HG02870 (cell line): Measurements from ENCODE around the gene CAPSL.
A peak's percentile ranks its signal among the peaks of the same experiment; 100 is the strongest.
"Not testable (repeated sequence)": the region's sequence is repeated elsewhere in the genome, so short reads cannot be mapped to it uniquely, and the experiment has no call there.

ENCODE experiments used
- ATAC-seq: cut with Tn5 transposase; IDR thresholded peaks from one replicate; pipeline ENCODE4 v1.9.1; 2021; ENCODE audit warnings: mild to moderate bottlenecking, moderate library complexity; ENCODE audit not compliant: unreplicated experiment

CAPSL gene

DNA sequence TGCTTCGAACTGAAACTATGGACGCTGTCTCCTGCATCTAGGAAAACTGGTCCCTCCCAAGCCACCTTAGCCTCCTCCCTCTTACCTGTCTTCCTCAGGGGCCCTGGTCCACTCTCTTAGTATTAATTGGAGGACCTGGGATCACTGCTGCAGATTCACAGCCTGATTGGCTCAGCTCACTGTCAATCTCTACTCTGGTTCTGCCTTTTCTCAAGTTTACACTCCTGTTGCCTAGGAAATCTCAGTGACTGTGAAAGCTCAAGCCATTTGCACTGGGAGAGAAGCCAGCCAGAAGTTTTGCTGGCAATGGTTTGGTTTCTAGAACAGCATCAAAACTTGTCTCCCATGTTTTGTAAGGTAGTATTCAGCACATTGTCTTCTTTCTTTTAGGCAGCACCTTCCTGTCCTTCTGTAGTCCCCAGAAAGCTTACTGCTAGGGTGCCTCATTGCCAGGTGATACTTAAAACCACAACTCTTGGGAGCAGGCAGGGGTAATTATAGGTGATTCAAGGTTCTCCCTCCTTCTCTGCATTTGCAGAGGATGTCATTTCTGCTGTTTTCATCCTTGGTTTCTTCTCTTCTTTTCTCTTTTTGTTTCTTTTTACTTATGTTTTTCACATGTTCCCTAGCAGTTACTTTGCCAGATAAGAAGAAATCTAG is at the start of gene CAPSL:
CAPSL (minus strand) TSS at position 55 of the 660 bp plus-strand sequence. CDS start 17,502 bp downstream, outside the sequence.
- ATAC-seq: peak; percentile 48

DNA sequence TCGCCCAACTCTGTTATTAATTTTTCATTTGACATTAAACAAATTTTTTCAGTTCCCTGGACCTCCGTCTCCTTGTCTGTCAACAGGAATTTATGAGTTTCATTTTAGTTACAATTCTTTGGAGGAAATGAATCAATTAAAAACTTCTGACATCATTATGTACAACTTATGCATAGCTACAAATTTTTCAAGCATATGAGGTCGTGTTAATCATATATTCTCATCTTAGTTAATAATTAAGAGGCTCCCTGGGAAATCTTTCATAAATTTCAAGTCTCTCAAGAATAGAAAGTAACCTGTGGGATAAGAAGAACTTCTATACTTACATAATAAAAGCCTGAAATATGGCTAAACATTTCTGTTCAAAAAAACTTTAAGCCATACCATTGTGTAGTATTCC is 49.4 kb upstream of the CAPSL start:
- ATAC-seq: no peak

DNA sequence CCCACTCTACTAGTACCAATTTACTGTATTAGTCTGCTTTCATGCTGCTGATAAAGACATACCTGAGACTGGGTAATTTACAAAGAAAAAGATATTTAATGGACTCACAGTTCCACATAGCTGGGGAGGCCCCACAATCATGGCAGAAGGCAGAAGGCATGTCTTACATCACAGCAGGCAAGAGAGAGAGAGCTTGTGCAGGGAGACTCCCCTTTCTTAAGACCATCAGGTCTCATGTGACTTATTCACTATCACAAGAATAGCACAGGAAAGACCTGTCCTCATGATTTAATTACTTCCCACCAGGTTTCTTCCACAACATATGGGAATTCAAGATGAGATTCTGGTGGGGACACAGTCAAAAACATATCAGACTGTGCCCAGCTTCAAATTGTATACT is 41.3 kb upstream of the CAPSL start:
- no peak for ATAC-seq

- not testable (repeated sequence) for ATAC-seq
Observed at GRCh38 chr5:35976859-35977258, 38.4 kb upstream of the CAPSL start.

DNA sequence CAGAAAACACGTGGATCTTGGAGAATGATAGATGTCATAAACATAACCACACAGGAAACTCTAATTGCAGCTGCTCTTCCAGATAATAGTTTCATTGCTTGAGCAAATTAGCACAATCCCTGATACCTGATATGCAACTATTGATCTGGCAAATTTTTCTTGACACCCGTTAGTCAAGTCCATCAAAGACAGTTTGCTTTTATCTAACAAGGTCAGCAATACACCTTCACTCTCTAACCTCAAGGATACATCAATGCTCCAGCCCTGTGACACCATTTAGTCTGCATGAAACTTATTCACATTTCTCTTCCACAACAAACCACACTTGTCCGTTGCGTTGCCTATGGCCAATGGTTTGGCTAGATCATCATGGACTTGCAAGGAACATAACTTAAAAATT is 36.1 kb upstream of the CAPSL start:
- ATAC-seq: no peak

DNA sequence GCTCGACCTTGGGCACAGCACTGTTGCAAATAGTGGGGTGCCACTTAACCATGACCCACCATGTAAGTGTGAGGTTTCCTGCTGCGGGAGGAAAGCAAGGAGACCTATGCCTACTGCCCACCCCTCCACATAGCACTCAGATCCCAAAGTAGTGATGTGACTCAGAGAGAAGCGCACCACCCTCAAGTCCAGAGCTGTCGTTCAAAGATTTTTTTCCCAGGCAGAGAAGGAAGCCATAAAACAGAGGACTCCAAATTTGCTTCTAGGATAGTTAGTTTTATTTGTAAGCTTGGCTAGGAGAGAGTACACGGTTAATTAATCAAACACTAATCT is 33.4 kb upstream of the CAPSL start:
- ATAC-seq: no peak

DNA sequence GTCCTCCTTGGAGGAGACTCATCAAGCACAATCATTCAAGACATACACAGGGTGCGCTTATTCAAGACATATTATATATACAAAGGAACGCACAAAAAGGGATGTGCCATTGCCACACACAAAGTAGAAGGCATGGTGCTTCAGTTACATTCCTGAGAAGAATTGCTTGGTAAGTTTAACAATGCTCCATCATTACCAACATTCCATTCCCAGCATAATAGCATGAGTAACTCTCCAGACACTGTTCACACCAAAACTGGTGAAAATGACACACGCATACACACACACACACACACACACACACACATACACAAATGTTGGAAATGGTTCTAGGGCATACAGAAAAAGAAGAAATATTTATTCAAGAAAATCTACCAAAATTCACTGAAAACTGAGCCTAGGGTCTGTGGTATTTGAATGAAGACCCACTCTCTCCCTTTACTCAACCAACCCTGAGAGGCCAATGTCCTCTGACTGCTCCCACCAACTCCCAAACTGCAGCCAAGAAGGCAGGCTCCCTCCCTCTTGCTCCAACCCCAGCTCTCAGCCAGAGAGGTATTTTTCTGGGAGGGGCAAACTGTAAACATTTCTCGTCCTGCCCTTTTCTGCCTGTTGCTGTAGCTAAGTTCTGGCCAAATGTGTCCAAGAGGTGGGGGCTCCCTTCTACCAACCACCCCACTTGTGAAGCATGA is 32.9 kb upstream of the CAPSL start:
- no peak for ATAC-seq

DNA sequence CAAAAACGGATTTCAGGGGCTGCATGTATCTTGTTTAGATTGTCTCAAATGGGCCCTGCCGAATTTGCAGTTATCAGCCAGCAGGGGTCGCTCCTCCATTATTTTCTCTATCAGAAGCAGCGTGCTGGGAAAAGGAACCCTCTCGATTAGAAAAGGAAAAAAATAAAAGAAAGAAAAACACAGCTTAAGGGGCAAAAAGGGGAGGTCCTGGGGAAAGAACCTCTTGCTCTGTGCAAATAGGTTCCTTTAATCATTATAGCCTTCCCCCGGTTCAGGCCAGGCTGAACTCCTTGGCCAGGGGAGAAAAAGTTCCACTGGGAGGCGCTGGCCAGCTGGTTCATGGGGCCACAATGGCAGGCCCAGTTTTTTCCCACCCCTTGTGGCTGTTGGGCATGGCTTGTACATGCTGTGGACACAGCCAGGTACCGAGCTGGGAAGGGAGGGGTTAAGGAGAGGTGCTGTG is 25.0 kb upstream of the CAPSL start:
- ATAC-seq: no peak

DNA sequence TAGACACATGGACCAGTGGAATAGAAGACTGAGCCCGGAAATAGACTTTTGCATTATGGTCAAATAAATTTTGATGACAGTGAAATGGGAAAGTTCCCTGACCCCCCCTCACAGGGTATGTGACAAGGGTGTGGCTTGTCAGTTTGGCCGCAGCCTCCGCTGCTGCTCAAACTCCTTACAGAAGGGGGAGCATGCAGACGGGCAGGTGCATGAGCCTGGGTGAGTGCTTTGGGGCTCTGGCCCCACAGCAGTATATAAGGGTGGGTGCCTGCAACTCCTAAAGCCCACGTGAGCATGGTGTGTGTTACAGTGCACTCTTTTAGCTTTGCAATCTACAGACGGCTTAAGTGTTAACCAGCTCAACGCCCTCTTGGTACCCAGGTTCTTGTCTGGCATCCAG is 21.9 kb upstream of the CAPSL start:
- ATAC-seq: no peak

GRCh38 chr5:35956429-35956828 is 18.0 kb upstream of the CAPSL start:
- ATAC-seq: no peak

- ATAC-seq: no peak
Observed at GRCh38 chr5:35954175-35954574, 15.8 kb upstream of the CAPSL start.

- no peak for ATAC-seq
Observed at GRCh38 chr5:35947085-35947484, 8.7 kb upstream of the CAPSL start.

DNA sequence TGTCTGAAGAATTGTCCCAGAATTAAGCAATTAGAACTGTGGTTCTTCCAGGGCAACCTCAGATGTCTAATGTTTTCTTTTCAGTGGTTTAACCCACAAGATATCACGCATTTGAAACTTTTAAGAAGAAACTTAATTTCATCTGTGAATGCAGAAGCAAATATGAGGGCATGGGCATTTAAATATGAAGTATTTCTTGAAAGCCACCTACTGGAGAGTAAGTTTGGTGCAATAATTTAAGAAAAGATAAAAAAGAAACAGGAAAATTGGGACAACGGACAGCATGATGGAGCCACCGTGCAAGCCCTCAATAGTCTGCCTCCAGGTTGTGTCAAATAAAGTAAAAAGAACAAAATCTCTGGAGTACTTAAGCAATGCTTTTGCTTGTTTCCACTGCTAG is 1.2 kb upstream of the CAPSL start:
- ATAC-seq: no peak

DNA sequence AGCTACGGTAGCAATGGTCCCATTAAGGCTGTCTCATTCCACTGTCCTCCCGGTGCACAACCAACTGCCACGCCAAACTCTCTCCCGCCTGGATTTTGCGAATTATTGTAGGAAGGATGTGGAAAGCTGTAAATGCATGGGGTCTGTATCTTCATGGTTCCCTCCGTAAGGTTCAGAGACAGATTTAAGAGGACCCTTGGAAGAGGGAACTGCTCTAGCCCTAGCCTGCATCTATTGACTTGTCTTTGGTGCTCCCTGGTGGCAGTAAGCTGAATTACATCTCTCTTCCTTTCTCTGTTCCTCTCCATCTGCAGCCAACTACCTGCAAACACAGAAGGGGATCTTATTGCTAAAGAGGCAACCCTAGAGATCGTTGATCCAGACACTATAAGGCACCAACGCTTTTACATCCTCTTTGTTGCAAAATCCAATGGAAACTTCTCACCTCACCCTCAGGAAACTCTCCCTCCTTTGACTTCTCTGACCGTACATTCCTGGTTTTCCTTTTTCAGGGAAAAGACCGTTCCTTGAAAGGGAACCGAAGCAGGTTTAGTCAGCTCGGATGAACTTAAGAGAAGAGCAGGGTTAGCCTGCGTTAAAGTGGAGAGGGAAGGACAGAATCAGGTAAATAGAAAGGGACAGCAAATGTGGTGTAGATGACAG is 11.9 kb downstream of the CAPSL start:
- ATAC-seq: no peak

- ATAC-seq: peak; percentile 83
Observed at GRCh38 chr5:35924950-35925722, 13.3 kb downstream of the CAPSL start.

GRCh38 chr5:35924122-35924949 is 14.1 kb downstream of the CAPSL start:
- ATAC-seq: no peak

DNA sequence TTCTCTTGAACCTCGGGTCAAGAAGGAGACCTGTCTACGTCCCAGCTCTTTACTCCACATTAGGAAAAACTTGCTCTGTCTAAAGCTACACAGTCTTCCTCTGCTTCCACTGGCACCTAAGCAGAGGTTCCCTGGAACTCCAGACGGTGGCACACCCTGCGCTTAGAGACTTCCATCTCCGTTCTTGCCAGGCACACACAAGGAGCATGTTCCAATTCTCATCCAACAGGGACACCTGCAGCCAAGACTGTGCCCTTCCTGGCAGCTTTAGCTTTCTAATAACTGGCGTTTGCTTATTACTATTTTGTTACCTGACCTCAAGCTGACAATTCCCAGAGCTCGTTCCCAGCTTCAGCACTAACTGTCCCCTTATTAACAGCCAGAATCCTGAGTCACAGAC is 16.0 kb downstream of the CAPSL start:
- ATAC-seq: no peak

GRCh38 chr5:35921930-35922329 is 16.5 kb downstream of the CAPSL start:
- no peak for ATAC-seq

- no peak for ATAC-seq
Observed at GRCh38 chr5:35920890-35921289, 17.5 kb downstream of the CAPSL start.

DNA sequence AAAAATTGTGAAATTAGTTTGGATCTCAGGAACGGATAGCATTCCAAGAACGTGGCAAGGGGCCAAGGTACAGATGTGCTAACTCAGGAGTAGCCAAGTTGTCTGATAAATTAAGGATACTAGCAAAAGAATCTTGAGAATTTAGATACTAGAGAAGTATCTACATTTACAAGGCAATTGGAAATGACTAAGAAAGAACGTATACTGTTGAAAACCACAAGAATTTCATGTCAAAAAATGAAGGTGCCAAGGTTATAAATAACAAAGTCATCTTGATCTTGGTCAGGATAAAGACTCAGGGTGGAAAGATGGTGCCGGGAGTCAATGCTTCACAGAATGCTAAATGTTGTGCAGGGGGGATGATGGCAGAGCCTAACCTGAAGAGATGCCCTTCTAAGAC is 19.2 kb downstream of the CAPSL start:
- ATAC-seq: no peak

DNA sequence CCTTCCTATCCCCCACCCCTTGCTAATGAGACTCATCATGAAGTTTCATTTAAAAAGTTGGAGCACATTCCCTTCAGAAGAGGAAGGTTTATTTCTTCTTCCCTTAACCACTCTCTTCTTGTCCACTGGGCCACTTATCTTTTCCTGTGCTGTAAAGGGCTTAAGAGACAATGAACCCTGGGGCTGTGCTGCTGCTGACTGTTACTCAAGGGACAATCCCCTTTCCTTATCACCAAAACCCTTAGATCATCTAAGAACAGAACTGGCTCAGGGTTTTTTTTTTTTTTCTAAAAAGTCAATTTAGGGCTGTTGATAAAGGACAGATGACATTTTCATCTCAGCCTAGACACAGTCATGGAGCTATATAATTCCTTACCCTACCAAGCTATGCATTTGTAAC is 29.6 kb downstream of the CAPSL start:
- no peak for ATAC-seq
